Peyer's patch (tissue), 4 donors: ENCODE measurements around the gene CCDC150. TPM values are rescaled to one million over a fixed set of nuclear protein-coding genes. Genes with fewer than 3 reads are reported as not detected.

Experiments
- DNase-seq, 3 donors: peaks; one replicate each; pipeline ENCODE4 v3.0.0-alpha.2; 2017 to 2019
- H3K27ac ChIP-seq, 4 donors: fragments of 200-600 bp; sonication (generic); one replicate each; pipeline ENCODE4 v1.5.1; 2016 to 2019
- H3K27me3 ChIP-seq, 2 donors: fragments of 200-600 bp; sonication (generic); one replicate each; pipeline ENCODE4 v1.5.1; 2019
- H3K36me3 ChIP-seq, 3 donors: fragments of 200-600 bp; sonication (generic); one replicate each; pipeline ENCODE4 v1.5.1; 2016 to 2019
- H3K4me1 ChIP-seq, 4 donors: fragments of 200-600 bp; sonication (generic); one replicate each; pipeline ENCODE4 v1.5.1; 2016 to 2019
- H3K4me3 ChIP-seq, 4 donors: fragments of 200-600 bp; sonication (generic); 1 replicate in 3 of 4; 2 replicates in 1 of 4; pipeline ENCODE4 v1.5.1; 2016 to 2019; ENCODE audit warnings: mild to moderate bottlenecking in 1 of 4
- H3K9me3 ChIP-seq, 4 donors: fragments of 200-600 bp; sonication (generic); one replicate each; pipeline ENCODE4 v1.5.1; 2016 to 2019; ENCODE audit warnings: mild to moderate bottlenecking in 1 of 4
- CTCF ChIP-seq, 6 experiments: fragments of 450-650 bp in 4 of 6; fragments of 200-600 bp in 2 of 6; sonication (generic) in 1 of 6; IDR thresholded peaks; one replicate each; pipeline ENCODE4 v1.5.1; 2017 to 2019; ENCODE audit warnings: antibody characterized with exemption in 6 of 6, mild to moderate bottlenecking in 3 of 6, moderate library complexity in 1 of 6
- POLR2A ChIP-seq, 2 donors: fragments of 450-650 bp; IDR thresholded peaks; one replicate each; pipeline ENCODE4 v1.5.1; 2017; ENCODE audit warnings: antibody characterized with exemption in 2 of 2, mild to moderate bottlenecking in 2 of 2, moderate library complexity in 2 of 2
- small RNA-seq, 2 donors: library from RNA; depleted of rRNA; stranded (forward); fragments of <200 nt; gene quantifications; one replicate each; pipeline ENCODE3, GENCODE V24; 2016
- total RNA-seq, 4 donors: library from RNA; depleted of rRNA; stranded (reverse); fragments of >200 nt; gene quantifications; one replicate each; pipeline ENCODE4 v1.1.0, GENCODE V29; 2016

Gene CCDC150
- total RNA-seq, 4 donors from 2014 or later = 3.9 to 69.3 (median 13.6) TPM

DNA sequence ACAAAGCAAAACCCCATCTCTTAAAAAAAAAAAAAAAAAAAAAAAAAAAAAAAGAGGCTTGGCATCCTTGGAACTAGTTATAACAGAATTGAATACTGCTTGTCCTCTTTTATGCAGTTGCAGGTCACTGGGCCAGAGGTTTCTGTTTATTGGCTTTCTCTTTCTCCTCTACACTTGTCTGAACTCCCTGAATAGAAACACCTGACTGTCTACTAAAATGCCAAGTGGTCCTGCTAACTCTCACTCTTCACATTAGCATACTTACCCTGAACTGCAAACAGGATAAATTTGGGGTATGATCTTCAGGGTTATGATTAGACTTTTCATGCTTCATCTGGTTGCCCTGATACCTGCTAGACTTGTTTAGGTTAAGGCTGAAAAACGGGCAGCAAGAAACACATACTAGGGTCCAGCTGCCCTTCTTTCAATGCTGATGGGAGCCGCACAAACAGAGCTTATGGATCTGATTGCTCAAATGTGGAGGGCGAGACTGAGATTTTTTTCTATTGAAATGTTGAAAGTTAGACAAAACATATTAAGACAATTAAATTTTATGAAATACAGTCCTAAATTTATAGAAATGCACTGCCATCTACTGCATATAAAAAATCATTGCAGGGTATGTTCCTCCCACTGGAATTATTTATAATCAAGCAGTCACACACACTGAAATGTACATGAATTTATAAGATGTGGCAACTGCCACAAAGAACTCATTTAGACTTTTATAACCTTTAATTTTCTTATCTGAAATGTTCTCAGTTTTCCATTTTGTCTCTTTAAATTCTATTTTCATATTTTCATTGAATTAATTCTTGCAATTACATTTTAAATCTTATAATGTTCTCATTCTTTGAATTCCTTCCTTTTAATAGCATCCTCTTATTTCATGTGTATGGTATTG is 119.2 kb downstream of the CCDC150 start:
- H3K27me3 ChIP-seq = no peaks in the 10 kb centered on the region
- H3K27ac ChIP-seq = no peak overlapping the region
- TF ChIP-seq CTCF (IDR thresholded peaks at IDR 0.05) (peak in 4 of 6 experiments; percentile 16 to 53 (median 48)), POLR2A (IDR thresholded peaks at IDR 0.05) (no peak)
- no peaks in the 10 kb centered on the region for H3K9me3 ChIP-seq
- peaks cover 0 to 9% (median 0%) of the 10 kb centered on the region in 3 donors for H3K36me3 ChIP-seq
- no peaks in the 10 kb centered on the region for H3K4me1 ChIP-seq
- DNase-seq = no peak
- no peak overlapping the region for H3K4me3 ChIP-seq

DNA sequence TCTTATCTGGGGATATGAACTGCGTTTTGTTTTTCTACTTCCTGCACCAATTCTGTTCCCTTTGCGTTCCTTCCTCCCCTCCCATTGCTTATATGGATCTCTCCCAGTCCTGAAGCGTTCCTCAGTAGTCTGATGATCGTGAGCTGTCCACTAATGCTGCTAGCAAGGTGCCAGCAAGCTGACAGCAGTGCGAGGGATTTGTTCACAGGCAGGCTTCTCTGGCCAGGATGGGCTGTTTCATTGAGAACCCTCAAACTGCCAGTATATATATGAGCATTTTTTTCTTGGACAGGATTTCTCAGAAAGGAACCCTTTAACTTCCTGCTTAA is 119.8 kb downstream of the CCDC150 start:
- Histone ChIP-seq H3K27me3 (no peaks in the 10 kb centered on the region), H3K36me3 (peaks cover 0 to 14% (median 0%) of the 10 kb centered on the region in 3 donors), H3K27ac (no peak overlapping the region), H3K9me3 (no peaks in the 10 kb centered on the region), H3K4me1 (no peaks in the 10 kb centered on the region), H3K4me3 (no peak overlapping the region)
- no peak for TF ChIP-seq CTCF (IDR thresholded peaks at IDR 0.05)
- TF ChIP-seq POLR2A (IDR thresholded peaks at IDR 0.05) = no peak
- no peak for DNase-seq

DNA sequence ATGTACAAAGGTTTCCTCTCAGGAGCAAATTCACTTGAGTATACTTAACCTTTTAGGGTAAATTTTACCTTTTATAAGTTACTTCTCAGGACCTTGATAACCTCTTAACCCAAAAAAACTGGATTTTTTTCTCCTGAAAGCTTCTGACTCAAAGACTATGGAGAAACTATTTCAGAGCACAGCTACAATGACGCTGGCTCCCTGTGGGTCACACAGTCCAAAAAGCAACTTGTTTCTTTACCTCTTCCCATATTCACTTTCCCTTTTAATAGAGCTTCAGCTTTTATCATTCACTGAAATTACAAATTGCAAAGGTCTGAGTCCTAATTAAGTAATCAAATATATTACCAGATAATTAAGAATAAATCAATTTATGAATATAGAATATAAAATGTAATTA is 127.6 kb downstream of the CCDC150 start:
- no peaks in the 10 kb centered on the region for H3K9me3 ChIP-seq
- DNase-seq = no peak
- H3K27me3 ChIP-seq = no peaks in the 10 kb centered on the region
- H3K4me1 ChIP-seq = no peaks in the 10 kb centered on the region
- peaks cover 0 to 88% (median 0%) of the 10 kb centered on the region in 3 donors for H3K36me3 ChIP-seq
- TF ChIP-seq CTCF (IDR thresholded peaks at IDR 0.05) (no peak), POLR2A (IDR thresholded peaks at IDR 0.05) (no peak)
- H3K4me3 ChIP-seq = no peak overlapping the region
- no peak overlapping the region for H3K27ac ChIP-seq

Small RNA genes lying within 50 kb of the gene (small RNA-seq; reads per million reads assigned to genes)
- 0 to 0.06 reads per million in 2 donors for gene RF00424

Other genes with a start within 250 kb of the CCDC150 start
- 10 to 100 TPM in 1 of 4 donors, 1 to 10 TPM in 3; 1.7 to 32.2 (median 1.9) TPM for gene HECW2, start 46.2 kb upstream of the CCDC150 start, total RNA-seq
- gene GTF3C3, start 160.0 kb downstream of the CCDC150 start, total RNA-seq = 10 to 100 TPM; 29.4 to 51.1 (median 34.8) TPM
- 1 to 10 TPM in 1 of 4 donors, not detected in 3; 1.1 TPM for gene C2orf66, start 169.6 kb downstream of the CCDC150 start, total RNA-seq